ENCODE results near the gene ALG5. TPM values are rescaled to one million over a fixed set of nuclear protein-coding genes. Genes with fewer than 3 reads are reported as not detected.

The ALG5 gene
- total RNA-seq, 4 donors from 2014 or later, result 36.6 to 45.0 (median 38.2) TPM

DNA sequence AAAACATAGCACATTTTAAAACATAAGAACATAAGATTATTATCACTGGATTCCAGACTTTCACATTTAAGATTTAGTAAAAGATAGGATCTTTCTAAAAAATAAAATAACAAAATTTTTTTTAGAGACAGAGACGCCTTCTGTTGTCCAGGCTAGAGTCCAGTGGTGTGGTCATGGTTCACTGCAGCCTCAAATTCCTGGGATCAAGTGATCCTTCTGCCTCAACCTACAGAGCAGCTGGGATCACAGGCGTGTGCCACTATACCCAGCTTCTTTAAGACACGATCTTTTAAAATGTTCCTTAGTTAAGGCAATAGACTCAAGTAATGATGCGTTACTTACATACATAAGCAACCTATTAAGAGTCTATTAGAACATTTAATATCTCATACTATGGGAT, 32.7 kb downstream of the ALG5 start:
- no peak for DNase-seq (ENCODE audit: low spot score in 2 of 2)
- H3K4me3 ChIP-seq, result no peak overlapping the region
- no peaks in the 10 kb centered on the region for H3K9me3 ChIP-seq
- no peak for TF ChIP-seq POLR2A (IDR thresholded peaks at IDR 0.05)
- no peak for TF ChIP-seq EP300 (IDR thresholded peaks at IDR 0.05)
- TF ChIP-seq, protein P1, sequence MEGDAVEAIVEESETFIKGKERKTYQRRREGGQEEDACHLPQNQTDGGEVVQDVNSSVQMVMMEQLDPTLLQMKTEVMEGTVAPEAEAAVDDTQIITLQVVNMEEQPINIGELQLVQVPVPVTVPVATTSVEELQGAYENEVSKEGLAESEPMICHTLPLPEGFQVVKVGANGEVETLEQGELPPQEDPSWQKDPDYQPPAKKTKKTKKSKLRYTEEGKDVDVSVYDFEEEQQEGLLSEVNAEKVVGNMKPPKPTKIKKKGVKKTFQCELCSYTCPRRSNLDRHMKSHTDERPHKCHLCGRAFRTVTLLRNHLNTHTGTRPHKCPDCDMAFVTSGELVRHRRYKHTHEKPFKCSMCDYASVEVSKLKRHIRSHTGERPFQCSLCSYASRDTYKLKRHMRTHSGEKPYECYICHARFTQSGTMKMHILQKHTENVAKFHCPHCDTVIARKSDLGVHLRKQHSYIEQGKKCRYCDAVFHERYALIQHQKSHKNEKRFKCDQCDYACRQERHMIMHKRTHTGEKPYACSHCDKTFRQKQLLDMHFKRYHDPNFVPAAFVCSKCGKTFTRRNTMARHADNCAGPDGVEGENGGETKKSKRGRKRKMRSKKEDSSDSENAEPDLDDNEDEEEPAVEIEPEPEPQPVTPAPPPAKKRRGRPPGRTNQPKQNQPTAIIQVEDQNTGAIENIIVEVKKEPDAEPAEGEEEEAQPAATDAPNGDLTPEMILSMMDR (IDR thresholded peaks at IDR 0.05), result no peak
- H3K4me1 ChIP-seq, result no peaks in the 10 kb centered on the region
- no peaks in the 10 kb centered on the region for H3K27me3 ChIP-seq
- H3K27ac ChIP-seq, result no peak overlapping the region
- peaks cover 4 to 73% (median 5%) of the 10 kb centered on the region in 3 donors for H3K36me3 ChIP-seq
- 82 to 90% methylated on average over 4 of the region's 4 CpGs for WGBS, 2 donors

DNA sequence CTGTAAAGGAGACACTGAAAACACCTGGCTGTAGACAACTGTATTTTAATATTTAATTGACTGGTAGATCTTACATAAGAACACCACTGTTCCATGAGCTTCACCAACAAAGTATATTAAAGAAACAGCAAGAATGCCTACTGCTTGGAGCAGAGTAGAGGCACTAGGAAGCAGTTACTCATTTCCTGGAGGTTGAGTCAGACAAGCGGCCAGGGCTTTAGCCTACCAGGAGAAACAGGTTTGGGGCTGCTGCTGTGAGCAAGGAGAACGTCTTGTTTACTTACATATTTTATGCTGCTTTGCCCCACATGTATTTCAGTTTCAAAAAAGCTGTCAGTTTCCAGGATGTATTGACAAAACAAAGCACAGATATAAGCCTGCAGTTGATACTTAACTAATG, 33.4 kb downstream of the ALG5 start:
- H3K36me3 ChIP-seq, result peaks cover 4 to 72% (median 5%) of the 10 kb centered on the region in 3 donors
- DNase-seq (ENCODE audit: low spot score in 2 of 2), result no peak

DNA sequence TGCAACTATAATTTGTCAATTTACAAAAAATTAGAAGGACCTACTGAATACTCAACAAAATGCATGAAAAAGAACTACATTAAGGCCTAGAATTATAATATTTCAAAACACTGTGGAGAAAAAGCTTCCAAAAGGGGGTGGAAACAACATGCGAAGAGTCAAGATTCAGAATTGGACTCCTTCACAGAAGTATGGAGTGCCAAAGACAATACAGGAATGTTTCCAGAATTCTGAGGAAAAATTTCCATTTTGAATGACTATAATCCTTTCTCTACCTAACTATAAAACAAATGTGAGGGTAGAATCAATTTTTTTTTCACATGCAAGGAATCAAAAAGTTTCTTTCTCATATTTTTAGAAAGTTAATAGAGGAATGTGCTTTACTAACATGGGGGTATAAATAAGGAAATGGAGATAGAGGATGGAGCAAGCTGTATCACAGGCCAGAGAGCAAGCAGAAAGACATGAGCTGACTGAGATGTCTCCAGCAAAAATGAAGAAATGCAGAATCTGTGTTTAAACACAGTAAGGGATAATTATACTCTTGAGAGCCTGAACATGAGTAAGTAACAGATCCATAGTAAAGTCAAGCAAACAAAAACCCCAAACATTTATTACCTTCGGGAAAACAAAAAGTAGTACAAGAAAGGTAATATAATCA, 39.6 kb downstream of the ALG5 start:
- TF ChIP-seq, protein P1 (IDR thresholded peaks at IDR 0.05), result no peak
- TF ChIP-seq POLR2A (IDR thresholded peaks at IDR 0.05) (no peak), EP300 (IDR thresholded peaks at IDR 0.05) (no peak)
- no peaks in the 10 kb centered on the region for H3K27me3 ChIP-seq
- H3K4me1 ChIP-seq, result peaks cover 0 to 12% (median 0%) of the 10 kb centered on the region in 4 donors
- 51 to 53% methylated on average over 2 of the region's 2 CpGs for WGBS, 2 donors
- peak overlapping the region in 1 of 4 donors; percentile 29 for H3K27ac ChIP-seq
- H3K36me3 ChIP-seq, result peaks cover 5 to 58% (median 10%) of the 10 kb centered on the region in 3 donors
- DNase-seq (ENCODE audit: low spot score in 2 of 2), result no peak
- H3K9me3 ChIP-seq, result no peaks in the 10 kb centered on the region
- no peak overlapping the region for H3K4me3 ChIP-seq

More for the DNA sequence above, 33.4 kb downstream of the ALG5 start:
- no peak for TF ChIP-seq EP300 (IDR thresholded peaks at IDR 0.05)
- no peak for TF ChIP-seq POLR2A (IDR thresholded peaks at IDR 0.05)
- TF ChIP-seq, protein P1 (IDR thresholded peaks at IDR 0.05), result no peak
- WGBS, 2 donors, result 82 to 90% methylated on average over 2 of the region's 2 CpGs
- H3K27ac ChIP-seq, result no peak overlapping the region
- no peaks in the 10 kb centered on the region for H3K4me1 ChIP-seq
- H3K9me3 ChIP-seq, result no peaks in the 10 kb centered on the region
- no peak overlapping the region for H3K4me3 ChIP-seq
- H3K27me3 ChIP-seq, result no peaks in the 10 kb centered on the region

- DNase-seq (ENCODE audit: low spot score in 2 of 2), result no peak
- Histone ChIP-seq H3K27me3 (no peaks in the 10 kb centered on the region), H3K9me3 (no peaks in the 10 kb centered on the region), H3K36me3 (peaks cover 5 to 61% (median 5%) of the 10 kb centered on the region in 3 donors), H3K27ac (no peak overlapping the region), H3K4me1 (peaks cover 0 to 6% (median 0%) of the 10 kb centered on the region in 4 donors), H3K4me3 (no peak overlapping the region)
- TF ChIP-seq EP300 (IDR thresholded peaks at IDR 0.05), result no peak
- TF ChIP-seq POLR2A (IDR thresholded peaks at IDR 0.05), result no peak
- TF ChIP-seq, protein P1 (IDR thresholded peaks at IDR 0.05), result no peak
Measured at GRCh38 chr13:36954542-36954941, 44.6 kb downstream of the ALG5 start.

- Histone ChIP-seq H3K9me3 (no peaks in the 10 kb centered on the region), H3K27me3 (no peaks in the 10 kb centered on the region), H3K4me3 (no peak overlapping the region), H3K36me3 (peaks cover 5 to 61% (median 5%) of the 10 kb centered on the region in 3 donors), H3K4me1 (no peaks in the 10 kb centered on the region), H3K27ac (no peak overlapping the region)
- WGBS, 2 donors, result 84% methylated on average over 2 of the region's 2 CpGs
- TF ChIP-seq POLR2A (IDR thresholded peaks at IDR 0.05) (no peak), EP300 (IDR thresholded peaks at IDR 0.05) (no peak)
- TF ChIP-seq, protein P1 (IDR thresholded peaks at IDR 0.05), result no peak
- DNase-seq (ENCODE audit: low spot score in 2 of 2), result no peak
Measured at GRCh38 chr13:36950920-36951319, 48.2 kb downstream of the ALG5 start.
